Right cardiac atrium (tissue), 5 donors: ENCODE data around the gene CYP26A1. TPM values are rescaled to one million over a fixed set of nuclear protein-coding genes. Genes with fewer than 3 reads are reported as not detected.
"Not testable (repeated sequence)": the region's sequence is repeated elsewhere in the genome, so short reads cannot be mapped to it uniquely, and the experiment has no call there.

Experiments used
- ATAC-seq, 2 donors: fragments of 200-7000 bp; cut with Tn5 transposase; one replicate each; pipeline versions ENCODE4 v1.8.0 to v1.9.1; 2020; ENCODE audit warnings: moderate library complexity in 2 of 2, mild to moderate bottlenecking in 1 of 2
- DNase-seq, 3 donors: peaks; one replicate each; pipeline ENCODE4 v3.0.0-alpha.2; 2020
- H3K27ac ChIP-seq: one replicate; pipeline ENCODE4 v1.5.1; 2013; ENCODE audit warnings: mild to moderate bottlenecking, low read length, control low read depth, moderate library complexity
- H3K27me3 ChIP-seq: one replicate; pipeline ENCODE4 v1.6.1; 2013; ENCODE audit not compliant: control insufficient read depth, insufficient read depth
- H3K4me1 ChIP-seq: one replicate; pipeline ENCODE4 v1.6.1; 2013; ENCODE audit warnings: low read length; ENCODE audit not compliant: control insufficient read depth, insufficient read depth
- H3K4me3 ChIP-seq: one replicate; pipeline ENCODE4 v1.5.1; 2013; ENCODE audit warnings: low read length, control low read depth
- H3K9me3 ChIP-seq: one replicate; pipeline ENCODE4 v1.6.1; 2013; ENCODE audit warnings: low read length; ENCODE audit not compliant: control insufficient read depth
- WGBS: extraction: QIAGEN DNeasy Blood & Tissue Kit; methylation state at CpG from one replicate; pipeline ENCODE4 v1.1.7; 2013; 5-methylcytosine and 5-hydroxymethylcytosine counted together
- intact Hi-C, 4 donors: fragments of 100-400 bp; cut with DNase I; formaldehyde crosslinking; loops; one replicate each; pipeline versions ENCODE4 v1.11.0 to v1.14.0; 2022 to 2023
- polyA plus RNA-seq: library from polyadenylated mRNA; stranded (reverse); fragments of 200-250 nt; gene quantifications from one replicate; pipeline ENCODE4 v1.2.3, GENCODE V29; 2013
- total RNA-seq, 4 donors: library from RNA; stranded (reverse); fragmentation: NEBNext Ultra II Directional; extraction: Animal tissue kit (Norgen Biotek cat#: 25700); gene quantifications; one replicate each; pipeline ENCODE4 v1.2.1, GENCODE V29; 2021
- donor health status: healthy with polysubstance abuse.
- donor health status: DM: no; HTN: yes; CAD: no.
- donor health status: DM: no; HTN: no; CAD: no.
- donor health status: DM: no; HTN: yes; CAD: no; lungs with severe emphysema.
- donor health status: DM: yes; HTN: yes; CAD: no.

CYP26A1 gene
- total and polyA plus RNA-seq, 5 donors = not detected

DNA sequence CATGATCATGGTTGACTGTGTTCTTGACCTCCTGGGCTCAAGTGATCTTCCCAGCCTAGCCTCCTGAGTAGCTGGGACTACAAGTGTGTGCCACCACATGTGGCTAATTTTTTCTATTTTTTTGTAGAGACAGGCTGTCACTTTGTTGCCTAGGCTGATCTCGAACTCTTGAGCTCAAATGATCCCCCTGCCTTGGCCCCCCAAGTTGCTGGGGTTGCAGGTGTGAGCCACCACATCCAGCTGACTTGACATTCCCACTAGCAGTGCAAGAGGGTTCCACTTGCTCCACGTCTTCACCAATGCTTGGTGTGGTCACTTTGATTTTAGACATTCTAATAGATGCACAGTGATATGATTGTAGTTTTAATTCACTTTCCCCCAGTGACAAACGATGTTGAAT is 25.1 kb downstream of the CYP26A1 start:
- 88% methylated on average over 3 of the region's 3 CpGs for WGBS
- Histone ChIP-seq H3K27ac (no peak overlapping the region), H3K27me3 (no peaks in the 10 kb centered on the region), H3K9me3 (no peaks in the 10 kb centered on the region), H3K4me3 (no peak overlapping the region), H3K4me1 (no peaks in the 10 kb centered on the region)
- DNase-seq (no peak), ATAC-seq (no peak)
- intact Hi-C loops = no loop called here

DNA sequence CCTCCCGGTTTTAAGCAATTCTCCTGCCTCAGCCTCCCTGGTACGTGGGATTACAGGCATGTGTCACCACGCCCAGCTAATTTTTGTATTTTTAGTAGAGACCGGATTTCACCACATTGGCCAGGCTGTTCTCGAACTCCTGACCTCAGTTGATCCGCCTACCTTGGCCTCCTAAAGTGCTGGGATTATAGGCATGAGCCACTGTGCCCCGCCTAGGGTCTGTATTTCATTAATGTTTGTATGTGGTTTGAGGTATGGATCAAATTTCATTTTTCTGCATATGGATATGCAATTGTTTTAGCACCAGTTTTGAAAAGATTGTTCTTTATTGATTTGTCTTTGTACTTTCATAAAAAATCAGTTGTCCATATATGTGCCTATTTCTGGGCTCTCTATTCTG is 26.0 kb downstream of the CYP26A1 start:
- ATAC-seq = no peak
- Histone ChIP-seq H3K4me1 (no peaks in the 10 kb centered on the region), H3K27ac (no peak overlapping the region), H3K4me3 (no peak overlapping the region), H3K9me3 (no peaks in the 10 kb centered on the region), H3K27me3 (no peaks in the 10 kb centered on the region)
- WGBS = 93% methylated on average over 7 of the region's 7 CpGs
- no peak for DNase-seq
- intact Hi-C loops = no loop called here

DNA sequence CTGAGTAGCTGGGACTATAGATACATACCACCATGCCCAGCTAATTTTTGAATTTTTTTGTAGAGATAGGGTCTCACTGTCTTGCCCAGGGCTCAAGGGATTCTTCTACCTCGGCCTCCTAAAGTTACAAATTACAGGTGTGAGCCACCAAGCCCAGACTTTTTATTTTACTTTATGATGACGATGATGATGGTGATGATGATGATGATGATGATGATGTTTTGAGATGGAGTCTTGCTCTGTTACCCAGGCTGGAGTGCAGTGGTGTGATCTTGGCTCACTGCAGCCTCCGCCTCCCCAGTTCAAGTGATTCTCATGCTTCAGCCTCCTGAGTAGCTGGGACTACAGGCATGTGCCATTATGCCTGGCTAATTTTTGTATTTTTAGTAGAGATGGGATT is 27.5 kb downstream of the CYP26A1 start:
- DNase-seq, intact Hi-C loops, ATAC-seq, H3K4me3 ChIP-seq, H3K9me3 ChIP-seq, H3K4me1 ChIP-seq, H3K27ac ChIP-seq, H3K27me3 ChIP-seq: not testable (repeated sequence)
- 94% methylated on average over 3 of the region's 3 CpGs for WGBS

DNA sequence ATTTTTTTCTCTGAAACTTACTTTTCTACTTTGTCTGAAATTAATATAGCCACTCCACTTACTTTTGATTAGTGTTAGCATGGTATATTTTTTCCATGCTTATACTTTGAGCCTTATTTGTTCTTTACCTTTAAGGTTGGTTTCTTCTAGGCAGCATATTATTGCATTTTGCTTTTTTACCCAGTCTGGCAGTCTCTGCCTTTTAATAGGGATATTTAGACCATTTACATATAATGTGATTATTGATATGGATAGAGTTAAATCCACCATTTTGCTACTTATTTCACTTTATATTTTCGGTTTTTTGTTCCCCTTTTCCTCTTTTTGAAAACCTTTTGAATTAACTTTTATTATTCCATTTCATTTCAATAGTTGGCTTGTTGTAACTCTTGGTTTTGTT is 30.3 kb downstream of the CYP26A1 start:
- no peaks in the 10 kb centered on the region for H3K9me3 ChIP-seq
- intact Hi-C loops = no loop called here
- no peaks in the 10 kb centered on the region for H3K27me3 ChIP-seq
- no peak for ATAC-seq
- WGBS = 79% methylated on average over 1 of the region's 1 CpG
- no peaks in the 10 kb centered on the region for H3K4me1 ChIP-seq
- no peak overlapping the region for H3K27ac ChIP-seq
- no peak overlapping the region for H3K4me3 ChIP-seq
- no peak for DNase-seq

- 24% methylated on average over 2 of the region's 2 CpGs for WGBS
- DNase-seq = no peak
- Histone ChIP-seq H3K27ac (no peak overlapping the region), H3K9me3 (no peaks in the 10 kb centered on the region), H3K4me3 (no peak overlapping the region), H3K4me1 (no peaks in the 10 kb centered on the region), H3K27me3 (no peaks in the 10 kb centered on the region)
- intact Hi-C loops = no loop called here
- ATAC-seq = no peak
These were observed 33.0 kb downstream of the CYP26A1 start for GRCh38 chr10:93106631-93107072.

- no peak overlapping the region for H3K27ac ChIP-seq
- intact Hi-C loops = loop anchor here in 3 of 4 donors (5.0 to 10.0 kb wide), 3 partner anchors 174 to 244 kb away; no protein-coding TSS in a partner anchor
- WGBS = 67% methylated on average over 3 of the region's 3 CpGs
- no peaks in the 10 kb centered on the region for H3K4me1 ChIP-seq
- no peak for DNase-seq
- H3K9me3 ChIP-seq = no peaks in the 10 kb centered on the region
- no peak for ATAC-seq
- no peaks in the 10 kb centered on the region for H3K27me3 ChIP-seq
- no peak overlapping the region for H3K4me3 ChIP-seq
These were observed 36.9 kb downstream of the CYP26A1 start for GRCh38 chr10:93110472-93111146.

DNA sequence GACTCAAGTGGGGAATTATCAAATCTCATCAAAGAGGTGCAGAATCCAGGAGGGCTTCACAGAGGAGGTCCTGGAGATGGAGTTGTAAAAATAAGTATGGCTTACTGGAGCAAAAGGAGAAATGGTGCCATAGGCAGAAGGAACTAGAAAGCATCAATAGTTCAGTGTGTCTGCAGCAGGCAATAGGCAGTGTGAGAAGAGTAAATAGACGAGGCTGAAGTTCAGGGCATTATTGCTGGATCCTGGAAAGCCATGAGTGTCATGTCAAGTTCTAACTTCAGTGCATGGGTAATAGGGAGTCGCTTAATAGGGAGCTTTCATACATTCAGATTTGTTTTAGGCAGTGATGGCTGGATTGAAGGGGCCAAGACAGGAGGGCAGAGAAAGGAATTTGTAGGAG is 39.3 kb downstream of the CYP26A1 start:
- Histone ChIP-seq H3K4me3 (no peak overlapping the region), H3K4me1 (no peaks in the 10 kb centered on the region), H3K27ac (no peak overlapping the region), H3K27me3 (no peaks in the 10 kb centered on the region), H3K9me3 (no peaks in the 10 kb centered on the region)
- DNase-seq (no peak), ATAC-seq (no peak)
- WGBS = 73% methylated on average over 2 of the region's 2 CpGs
- intact Hi-C loops = loop anchor here in 3 of 4 donors (5.0 to 10.0 kb wide), 3 partner anchors 172 to 242 kb away; no protein-coding TSS in a partner anchor

- Histone ChIP-seq H3K4me3 (no peak overlapping the region), H3K9me3 (no peaks in the 10 kb centered on the region), H3K27me3 (no peaks in the 10 kb centered on the region), H3K4me1 (no peaks in the 10 kb centered on the region), H3K27ac (no peak overlapping the region)
- intact Hi-C loops = loop anchor here in 3 of 4 donors (2.0 to 10.0 kb wide), 3 partner anchors 169 to 239 kb away; no protein-coding TSS in a partner anchor
- peak; percentile 47 to 57 for ATAC-seq
- peak; percentile 63 to 86 (median 82) for DNase-seq
- WGBS = 69% methylated on average over 4 of the region's 4 CpGs
These were observed 42.1 kb downstream of the CYP26A1 start for GRCh38 chr10:93115661-93116383.

DNA sequence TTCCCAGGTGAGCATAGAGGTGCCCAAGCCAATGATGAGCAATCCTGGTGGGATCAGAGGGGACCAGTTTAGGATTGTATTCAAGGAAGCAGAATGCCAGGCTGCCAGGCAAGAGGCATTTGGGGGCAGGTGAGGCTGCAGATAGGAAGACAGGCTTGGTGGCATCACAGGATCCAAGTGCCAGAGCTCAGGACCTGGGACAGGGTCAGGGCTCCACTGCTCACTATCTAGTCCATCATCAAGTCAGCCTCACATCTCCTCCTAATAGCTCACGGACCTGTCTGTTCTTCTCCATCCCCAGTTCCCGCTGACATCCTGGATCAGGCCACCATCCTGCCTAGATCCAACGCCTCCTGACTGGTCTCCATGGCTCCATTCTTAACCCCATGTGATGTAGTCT is 47.6 kb downstream of the CYP26A1 start:
- 70% methylated on average over 3 of the region's 3 CpGs for WGBS
- H3K9me3 ChIP-seq = no peaks in the 10 kb centered on the region
- DNase-seq (no peak), ATAC-seq (no peak)
- H3K27me3 ChIP-seq = no peaks in the 10 kb centered on the region
- no peak overlapping the region for H3K27ac ChIP-seq
- no peak overlapping the region for H3K4me3 ChIP-seq
- intact Hi-C loops = loop anchor here in 1 of 4 donors (10.0 kb wide), 1 partner anchor 163 kb away; no protein-coding TSS in a partner anchor
- no peaks in the 10 kb centered on the region for H3K4me1 ChIP-seq

DNA sequence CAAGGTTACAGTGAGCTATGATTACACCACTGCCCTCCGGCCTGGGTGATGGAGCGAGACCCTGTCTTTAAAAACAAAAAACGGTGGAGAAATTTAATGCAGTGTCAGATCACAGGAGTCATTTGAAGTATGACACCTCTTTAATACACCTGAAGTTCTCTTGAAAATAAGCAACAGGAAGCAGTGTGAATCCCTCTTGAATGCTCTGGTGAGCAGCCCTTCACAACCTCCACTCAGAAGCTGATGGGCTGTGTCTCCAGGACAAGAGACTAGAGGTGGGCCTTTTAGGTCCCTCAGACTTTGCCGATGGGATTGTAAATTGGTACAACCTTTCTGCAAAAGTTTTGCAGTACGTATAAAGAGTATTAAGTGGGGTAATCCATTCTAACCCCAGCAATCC is 50.1 kb downstream of the CYP26A1 start:
- Histone ChIP-seq H3K4me1 (no peaks in the 10 kb centered on the region), H3K4me3 (no peak overlapping the region), H3K27ac (no peak overlapping the region), H3K27me3 (no peaks in the 10 kb centered on the region), H3K9me3 (no peaks in the 10 kb centered on the region)
- DNase-seq (no peak), ATAC-seq (no peak)
- 90% methylated on average over 5 of the region's 5 CpGs for WGBS
- intact Hi-C loops = loop anchor here in 1 of 4 donors (10.0 kb wide), 1 partner anchor 161 kb away; no protein-coding TSS in a partner anchor

DNA sequence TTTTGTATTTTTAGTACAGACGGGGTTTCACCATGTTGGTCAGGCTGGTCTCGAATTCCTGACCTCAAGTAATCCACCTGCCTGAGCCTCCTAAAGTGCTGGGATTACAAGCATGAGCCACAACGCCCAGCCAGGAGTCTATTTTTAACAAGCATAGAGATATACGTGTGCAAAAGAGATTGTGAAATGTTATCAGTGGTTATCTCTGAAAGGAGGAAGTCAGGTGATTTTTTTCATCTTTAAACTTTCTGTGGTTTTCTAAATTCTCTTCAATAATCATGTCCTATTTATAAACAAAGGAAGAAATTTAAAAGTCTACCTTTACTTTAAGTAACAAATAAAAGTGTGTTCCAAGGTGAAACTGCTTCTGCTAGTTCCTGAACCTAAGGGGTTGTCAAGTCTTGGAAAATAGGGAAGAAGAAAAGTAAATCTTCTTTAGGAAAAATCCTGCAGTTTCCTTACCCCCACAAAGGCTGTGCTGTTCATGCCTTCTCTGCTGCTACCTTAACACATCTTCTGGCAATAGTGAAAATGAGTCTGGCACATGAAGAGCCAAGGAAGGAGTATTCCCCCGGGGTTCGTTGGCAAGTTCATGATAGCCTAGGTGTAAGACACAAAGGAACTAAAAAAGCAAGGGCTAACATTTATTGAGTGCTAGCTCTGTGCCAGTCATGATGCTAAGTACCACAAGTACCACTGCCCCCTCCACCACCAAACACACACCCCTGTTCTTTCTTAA is 51.1 kb downstream of the CYP26A1 start:
- ATAC-seq = no peak
- intact Hi-C loops = loop anchor here in 1 of 4 donors (10.0 kb wide), 1 partner anchor 160 kb away; no protein-coding TSS in a partner anchor
- no peaks in the 10 kb centered on the region for H3K9me3 ChIP-seq
- WGBS = 50% methylated on average over 6 of the region's 6 CpGs
- H3K27me3 ChIP-seq = no peaks in the 10 kb centered on the region
- no peak overlapping the region for H3K27ac ChIP-seq
- no peak overlapping the region for H3K4me3 ChIP-seq
- H3K4me1 ChIP-seq = no peaks in the 10 kb centered on the region
- no peak for DNase-seq
